Right lobe of liver (tissue), 6 donors: ENCODE results near the gene OLFM3. TPM values are rescaled to one million over a fixed set of nuclear protein-coding genes. Genes with fewer than 3 reads are reported as not detected.

Source experiments
- ATAC-seq, 4 donors: fragments of 200-7000 bp; cut with Tn5 transposase; one replicate each; pipeline ENCODE4 v1.9.1; 2020; ENCODE audit warnings: mild to moderate bottlenecking in 4 of 4, moderate library complexity in 4 of 4
- DNase-seq, 3 donors: peaks; one replicate each; pipeline ENCODE4 v3.0.0-alpha.2; 2020
- H3K27ac ChIP-seq, 3 donors: fragments of 200-600 bp; one replicate each; pipeline ENCODE4 v1.8.0; 2022
- H3K27me3 ChIP-seq, 2 donors: fragments of 200-600 bp; one replicate each; pipeline ENCODE4 v1.8.0; 2022
- H3K36me3 ChIP-seq, 4 donors: fragments of 200-600 bp; sonication (generic) in 1 of 4; one replicate each; pipeline versions ENCODE4 v1.5.1 to v1.8.0; 2017 to 2022; ENCODE audit warnings: control low read depth in 1 of 4
- H3K4me1 ChIP-seq, 4 donors: fragments of 200-600 bp; sonication (generic) in 1 of 4; one replicate each; pipeline versions ENCODE4 v1.5.1 to v1.8.0; 2017 to 2022; ENCODE audit warnings: control low read depth in 1 of 4
- H3K4me3 ChIP-seq, 3 donors: fragments of 200-600 bp; one replicate each; pipeline ENCODE4 v1.8.0; 2022
- H3K9me3 ChIP-seq, 4 donors: fragments of 200-600 bp; sonication (generic) in 1 of 4; one replicate each; pipeline versions ENCODE4 v1.5.1 to v1.8.0; 2017 to 2022; ENCODE audit warnings: control low read depth in 1 of 4
- POLR2A ChIP-seq: fragments of 450-650 bp; IDR thresholded peaks from one replicate; pipeline ENCODE4 v1.6.1; 2017; ENCODE audit warnings: antibody characterized with exemption, mild to moderate bottlenecking
- WGBS: methylation state at CpG from one replicate; pipeline ENCODE4 v1.1.6; 2018; ENCODE audit warnings: low coverage, low lambda C conversion rate; ENCODE audit not compliant: insufficient coverage; ENCODE audit errors: missing lambda C conversion rate; 5-methylcytosine and 5-hydroxymethylcytosine counted together
- intact Hi-C, 2 donors: fragments of 100-400 bp; cut with DNase I; formaldehyde crosslinking; loops; one replicate each; pipeline versions ENCODE4 v1.11.2 to v1.14.1; 2022
- total RNA-seq, 6 experiments: library from RNA; depleted of rRNA in 2 of 6; stranded (reverse); fragments of >200 nt in 2 of 6; fragmentation: NEBNext Ultra II Directional in 3 of 6; extraction: Animal tissue kit (Norgen Biotek cat#: 25700) in 3 of 6; gene quantifications; one replicate each; pipeline versions ENCODE4 v1.1.0 to v1.2.4, GENCODE V29; 2016 to 2023
- TF ChIP-seq, protein P1 (sequence below), 4 donors: fragments of 200-600 bp in 3 of 4; fragments of 450-650 bp in 1 of 4; IDR thresholded peaks; one replicate each; pipeline versions ENCODE4 v1.5.1 to v1.8.0; 2016 to 2022; ENCODE audit warnings: antibody characterized with exemption in 4 of 4, mild to moderate bottlenecking in 2 of 4
- donor health status: DM: no; HTN: yes; CAD: no.
- donor health status: DM: no; HTN: no; CAD: no.
- donor health status: DM: no; HTN: no; CAD: no.
- donor health status: DM: no; HTN: yes; CAD: no.
- donor health status: DM: no; HTN: yes; CAD: no.

OLFM3 gene
- total RNA-seq, 6 experiments from 2014 or later: not detected

DNA sequence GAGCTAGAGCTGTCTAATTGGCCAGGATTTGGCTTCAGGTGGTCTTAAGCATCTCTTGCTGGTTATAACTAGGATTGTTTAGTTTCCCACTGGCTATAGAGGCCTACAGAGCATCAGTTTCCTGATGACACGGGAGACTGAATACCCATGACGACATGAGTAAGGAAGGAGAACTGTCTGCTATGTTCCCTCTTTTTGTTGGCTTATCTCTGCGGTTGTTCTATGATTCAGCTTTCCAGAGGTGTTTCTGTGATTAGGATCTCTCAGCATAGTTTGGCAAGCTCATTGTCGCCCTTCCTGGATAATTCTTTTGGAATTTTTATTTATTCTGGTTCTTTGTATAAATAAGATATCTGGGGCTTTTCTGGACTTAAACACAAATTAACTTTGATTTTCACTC is 163.4 kb downstream of the OLFM3 start:
- Histone ChIP-seq H3K27me3 (no peaks in the 10 kb centered on the region), H3K4me3 (no peak overlapping the region), H3K4me1 (no peaks in the 10 kb centered on the region), H3K36me3 (no peaks in the 10 kb centered on the region), H3K9me3 (no peaks in the 10 kb centered on the region), H3K27ac (no peak overlapping the region)
- 44% methylated on average over 4 of the region's 4 CpGs for WGBS
- TF ChIP-seq, protein P1, sequence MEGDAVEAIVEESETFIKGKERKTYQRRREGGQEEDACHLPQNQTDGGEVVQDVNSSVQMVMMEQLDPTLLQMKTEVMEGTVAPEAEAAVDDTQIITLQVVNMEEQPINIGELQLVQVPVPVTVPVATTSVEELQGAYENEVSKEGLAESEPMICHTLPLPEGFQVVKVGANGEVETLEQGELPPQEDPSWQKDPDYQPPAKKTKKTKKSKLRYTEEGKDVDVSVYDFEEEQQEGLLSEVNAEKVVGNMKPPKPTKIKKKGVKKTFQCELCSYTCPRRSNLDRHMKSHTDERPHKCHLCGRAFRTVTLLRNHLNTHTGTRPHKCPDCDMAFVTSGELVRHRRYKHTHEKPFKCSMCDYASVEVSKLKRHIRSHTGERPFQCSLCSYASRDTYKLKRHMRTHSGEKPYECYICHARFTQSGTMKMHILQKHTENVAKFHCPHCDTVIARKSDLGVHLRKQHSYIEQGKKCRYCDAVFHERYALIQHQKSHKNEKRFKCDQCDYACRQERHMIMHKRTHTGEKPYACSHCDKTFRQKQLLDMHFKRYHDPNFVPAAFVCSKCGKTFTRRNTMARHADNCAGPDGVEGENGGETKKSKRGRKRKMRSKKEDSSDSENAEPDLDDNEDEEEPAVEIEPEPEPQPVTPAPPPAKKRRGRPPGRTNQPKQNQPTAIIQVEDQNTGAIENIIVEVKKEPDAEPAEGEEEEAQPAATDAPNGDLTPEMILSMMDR (IDR thresholded peaks at IDR 0.05): no peak
- no peak for TF ChIP-seq POLR2A
- intact Hi-C loops: no loop called here
- ATAC-seq: no peak
- DNase-seq: no peak

DNA sequence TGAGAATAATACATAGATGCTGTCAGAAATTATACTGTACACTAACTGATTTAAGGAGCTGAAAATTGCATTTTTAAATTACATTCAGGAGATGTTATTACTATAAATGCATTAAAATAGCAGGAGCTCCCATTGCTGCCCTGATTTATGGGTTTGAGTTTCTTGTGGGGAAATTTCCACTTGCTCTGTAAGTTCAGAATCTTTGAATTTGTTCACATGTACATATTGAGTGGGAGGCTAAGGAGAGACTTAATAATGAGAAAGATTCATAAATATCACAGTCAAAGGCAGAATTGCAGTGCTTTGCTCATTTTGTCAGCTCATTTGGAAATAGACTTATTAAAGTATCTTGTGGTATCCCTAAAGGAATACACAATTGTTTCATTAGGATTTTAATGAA is 170.3 kb downstream of the OLFM3 start:
- intact Hi-C loops: no loop called here
- Histone ChIP-seq H3K4me1 (no peaks in the 10 kb centered on the region), H3K36me3 (no peaks in the 10 kb centered on the region), H3K9me3 (no peaks in the 10 kb centered on the region), H3K27ac (no peak overlapping the region), H3K27me3 (no peaks in the 10 kb centered on the region), H3K4me3 (no peak overlapping the region)
- DNase-seq (no peak), ATAC-seq (no peak)
- no peak for TF ChIP-seq POLR2A

DNA sequence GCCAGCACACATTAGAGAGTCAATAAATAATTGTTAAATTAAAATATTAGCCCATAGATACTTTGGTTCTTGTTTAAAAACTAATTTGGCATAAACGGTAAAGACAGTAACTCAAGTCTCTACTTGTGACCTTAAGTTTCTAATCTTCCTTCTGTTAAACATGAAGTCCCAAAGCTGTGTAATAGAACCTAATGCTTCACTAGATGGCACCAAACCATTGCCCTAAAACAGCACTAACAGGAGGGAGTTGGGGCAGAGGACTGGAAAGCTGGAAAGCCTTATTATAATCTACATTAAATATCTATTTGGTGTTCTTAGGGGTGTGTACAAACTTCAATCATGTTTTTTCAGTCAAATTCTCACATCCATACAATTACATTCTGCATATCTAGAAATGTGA is 176.7 kb downstream of the OLFM3 start:
- Histone ChIP-seq H3K36me3 (no peaks in the 10 kb centered on the region), H3K9me3 (no peaks in the 10 kb centered on the region), H3K27me3 (no peaks in the 10 kb centered on the region), H3K4me3 (no peak overlapping the region), H3K27ac (no peak overlapping the region), H3K4me1 (no peaks in the 10 kb centered on the region)
- intact Hi-C loops: no loop called here
- no peak for TF ChIP-seq POLR2A
- TF ChIP-seq, protein P1 (IDR thresholded peaks at IDR 0.05): peak; percentile 16 to 43 (median 30)
- ATAC-seq (peak in 3 of 4 donors; percentile 32 to 47 (median 41)), DNase-seq (no peak)
- WGBS: 25% methylated on average over 1 of the region's 1 CpG

GRCh38 chr1:101816262-101816661 is 180.5 kb downstream of the OLFM3 start:
- Histone ChIP-seq H3K36me3 (no peaks in the 10 kb centered on the region), H3K27ac (no peak overlapping the region), H3K9me3 (no peaks in the 10 kb centered on the region), H3K27me3 (no peaks in the 10 kb centered on the region), H3K4me3 (no peak overlapping the region), H3K4me1 (no peaks in the 10 kb centered on the region)
- intact Hi-C loops: no loop called here
- DNase-seq (no peak), ATAC-seq (no peak)
- no peak for TF ChIP-seq POLR2A
- TF ChIP-seq, protein P1 (IDR thresholded peaks at IDR 0.05): no peak
- WGBS: 27% methylated on average over 1 of the region's 1 CpG

- intact Hi-C loops: no loop called here
- DNase-seq: no peak
- H3K27ac ChIP-seq: no peak overlapping the region
- ATAC-seq: no peak
- H3K4me1 ChIP-seq: no peaks in the 10 kb centered on the region
- no peaks in the 10 kb centered on the region for H3K27me3 ChIP-seq
- H3K9me3 ChIP-seq: no peaks in the 10 kb centered on the region
- no peak overlapping the region for H3K4me3 ChIP-seq
- no peaks in the 10 kb centered on the region for H3K36me3 ChIP-seq
- 75% methylated on average over 2 of the region's 2 CpGs for WGBS
- TF ChIP-seq, protein P1 (IDR thresholded peaks at IDR 0.05): no peak
- TF ChIP-seq POLR2A: no peak
Observed at GRCh38 chr1:101798417-101798816, 198.3 kb downstream of the OLFM3 start.
